Stimulated activated CD8-positive, alpha-beta memory T cell treated with anti-CD3 and anti-CD28 coated beads, Interleukin-12 subunit alpha, Interleukin-12 subunit beta, amount 100 ng/mL, for 24 hours (primary cell): ENCODE data around the gene PDCL2.
"Not testable (repeated sequence)": the region's sequence is repeated elsewhere in the genome, so short reads cannot be mapped to it uniquely, and the experiment has no call there.

Experiments
- DNase-seq: peaks from one replicate; pipeline ENCODE4 v3.0.0-alpha.2; 2020; ENCODE audit errors: extremely low read depth

Gene PDCL2

GRCh38 chr4:55588160-55588559 is 3.9 kb downstream of the PDCL2 start:
- DNase-seq: no peak

DNA sequence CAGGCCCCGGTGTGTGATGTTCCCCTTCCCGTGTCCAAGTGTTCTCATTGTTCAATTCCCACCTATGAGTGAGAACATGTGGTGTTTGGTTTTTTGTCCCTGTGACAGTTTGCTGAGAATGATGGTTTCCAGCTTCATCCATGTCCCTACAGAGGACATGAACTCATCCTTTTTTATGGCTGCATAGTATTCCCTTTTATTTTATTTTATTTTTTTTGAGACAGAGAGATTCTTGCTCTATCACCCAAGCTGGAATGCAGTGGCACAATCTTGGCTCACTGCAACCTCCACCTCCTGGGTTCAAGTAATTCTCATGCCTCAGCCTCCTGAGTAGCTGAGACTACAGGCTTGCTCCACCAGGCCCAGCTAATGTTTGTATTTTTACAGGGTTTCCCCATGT is 9.3 kb downstream of the PDCL2 start:
- DNase-seq: not testable (repeated sequence)

GRCh38 chr4:55578341-55579010 is 13.6 kb downstream of the PDCL2 start:
- DNase-seq: no peak

DNA sequence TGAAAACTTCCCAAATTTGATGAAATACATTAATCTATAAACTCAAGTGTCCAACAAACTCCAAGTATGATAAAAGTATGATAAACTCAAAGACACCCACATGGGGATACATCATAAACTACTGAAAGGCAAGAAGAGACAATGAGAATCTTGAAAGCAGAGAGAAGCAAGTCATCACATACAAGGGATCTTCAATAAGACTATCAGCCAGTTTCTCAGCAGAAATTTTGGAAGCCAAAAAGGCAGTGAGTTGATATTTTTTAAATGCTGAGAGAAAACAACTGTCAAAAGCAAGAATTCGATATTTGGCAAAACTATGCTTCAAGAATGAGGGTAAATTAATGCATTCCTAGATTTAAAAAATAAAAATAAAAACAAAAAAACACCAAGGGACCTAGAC is 16.5 kb downstream of the PDCL2 start:
- no peak for DNase-seq

- DNase-seq: no peak
Measured at GRCh38 chr4:55574252-55574651, 17.8 kb downstream of the PDCL2 start.

DNA sequence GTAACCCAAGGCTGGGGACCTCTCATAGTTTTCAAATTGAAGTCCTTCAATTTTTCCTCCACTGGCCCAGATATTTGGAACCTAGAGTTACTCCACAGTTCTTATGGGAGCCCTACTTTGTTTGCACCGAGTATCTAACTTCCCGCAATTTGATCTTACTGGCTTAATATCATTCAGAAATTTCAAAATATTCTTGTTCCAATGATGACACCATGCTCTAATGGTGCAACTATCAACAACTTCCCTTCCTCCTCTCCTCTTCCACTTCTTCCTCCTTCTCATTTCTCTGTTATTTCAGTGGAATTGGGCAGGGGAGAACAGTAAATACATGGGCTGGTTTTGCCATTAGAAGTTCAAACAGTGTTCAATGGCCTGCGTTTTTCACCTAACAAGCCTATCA is 20.2 kb downstream of the PDCL2 start:
- no peak for DNase-seq

- no peak for DNase-seq
Measured at GRCh38 chr4:55568905-55569504, 23.0 kb downstream of the PDCL2 start.

GRCh38 chr4:55561889-55562288 is 30.2 kb downstream of the PDCL2 start:
- DNase-seq: no peak

DNA sequence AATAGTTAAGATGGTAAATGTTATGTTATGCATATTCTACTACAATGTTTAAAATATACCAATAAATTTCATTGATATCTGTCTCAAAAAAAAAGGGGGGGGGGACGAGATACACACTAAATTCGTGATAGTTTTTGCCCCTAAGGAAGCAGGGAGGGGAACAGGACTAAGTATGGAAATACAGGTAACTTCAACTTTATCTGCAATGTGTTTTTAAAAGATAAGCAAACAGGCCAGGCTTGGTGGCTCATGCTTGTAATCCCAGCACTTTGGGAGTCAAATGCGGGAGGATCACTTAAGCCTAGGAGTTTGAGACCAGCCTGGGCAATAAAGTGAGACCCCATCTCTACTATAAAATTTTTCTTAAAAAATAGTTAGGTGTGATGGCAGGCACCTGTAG is 31.9 kb downstream of the PDCL2 start:
- DNase-seq: no peak

GRCh38 chr4:55554453-55555030 is 37.5 kb downstream of the PDCL2 start:
- no peak for DNase-seq

DNA sequence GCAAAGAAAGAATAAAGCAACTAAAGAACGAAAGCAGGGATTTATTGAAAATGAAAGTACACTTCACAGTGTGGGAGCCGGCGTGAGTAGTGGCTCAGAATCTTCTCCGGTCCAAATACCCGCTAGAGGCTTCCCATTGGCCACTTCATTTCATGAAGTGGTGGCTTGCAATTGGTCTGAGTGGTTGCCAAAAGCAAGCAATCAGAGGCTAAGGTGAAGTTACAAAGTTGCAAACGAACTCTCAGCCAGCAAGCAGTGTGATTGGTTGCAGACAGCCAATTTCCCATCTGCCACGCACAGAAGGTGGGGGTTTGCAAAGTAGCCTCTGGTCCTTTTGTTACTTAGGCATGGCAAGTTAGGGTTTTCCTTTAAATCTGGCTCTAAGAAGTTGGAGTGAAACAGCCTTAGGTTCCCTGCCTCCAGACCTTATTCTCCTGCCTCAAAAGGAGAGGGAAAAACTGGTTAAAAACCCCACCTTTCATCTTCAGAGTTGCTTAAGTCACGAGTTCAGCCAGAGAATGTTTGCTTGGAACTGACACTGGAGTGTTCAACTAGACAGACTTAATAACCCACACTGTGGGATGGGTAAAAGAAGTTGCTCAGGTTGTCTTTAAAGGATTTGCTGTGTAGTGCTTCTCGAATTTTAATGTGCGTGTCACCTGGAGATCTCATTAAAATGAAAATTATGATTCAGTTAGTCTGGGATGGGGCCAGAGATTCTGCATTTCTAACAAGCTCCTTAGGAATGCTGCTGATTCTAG is 38.4 kb downstream of the PDCL2 start:
- no peak for DNase-seq

GRCh38 chr4:55551964-55552363 is 40.1 kb downstream of the PDCL2 start:
- DNase-seq: not testable (repeated sequence)

DNA sequence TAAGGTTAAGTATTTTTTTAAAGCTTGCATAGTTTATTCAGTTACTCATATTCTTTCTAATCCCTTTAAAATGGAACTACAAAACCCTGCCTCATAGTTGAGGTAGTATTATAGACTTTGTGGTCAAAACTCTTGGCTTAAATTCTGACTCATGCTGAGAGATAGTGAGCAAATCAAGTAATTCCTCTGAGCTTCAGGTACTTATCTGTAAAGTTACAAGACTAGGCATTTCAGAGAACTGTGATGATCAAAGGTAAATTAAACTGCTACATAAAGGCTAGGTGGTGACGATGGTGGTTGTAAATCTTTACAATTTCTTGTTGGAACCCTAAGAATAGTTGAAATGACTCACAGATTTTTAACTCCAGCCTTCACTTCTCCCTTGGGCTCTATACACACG is 42.2 kb downstream of the PDCL2 start:
- DNase-seq: no peak

DNA sequence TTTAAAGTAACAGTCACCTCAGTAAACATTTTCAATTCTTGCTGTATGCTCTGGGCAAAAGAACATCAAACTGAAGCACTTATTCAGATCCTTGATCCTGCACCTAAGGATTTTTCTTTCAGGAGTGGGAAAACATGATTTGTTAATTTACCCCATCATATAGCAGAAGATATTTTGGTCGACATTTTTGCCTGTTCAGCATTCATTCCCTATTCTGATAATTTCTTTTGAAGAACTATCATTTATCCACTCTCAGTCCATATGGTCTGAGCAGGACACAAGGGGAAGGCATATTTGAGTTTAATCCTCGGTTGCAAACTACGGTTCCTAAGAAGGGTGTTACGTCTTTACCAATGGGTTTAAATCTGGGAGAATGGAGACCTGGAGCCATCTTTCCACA is 44.1 kb downstream of the PDCL2 start:
- no peak for DNase-seq

- DNase-seq: no peak
Measured at GRCh38 chr4:55547466-55547770, 44.6 kb downstream of the PDCL2 start.

DNA sequence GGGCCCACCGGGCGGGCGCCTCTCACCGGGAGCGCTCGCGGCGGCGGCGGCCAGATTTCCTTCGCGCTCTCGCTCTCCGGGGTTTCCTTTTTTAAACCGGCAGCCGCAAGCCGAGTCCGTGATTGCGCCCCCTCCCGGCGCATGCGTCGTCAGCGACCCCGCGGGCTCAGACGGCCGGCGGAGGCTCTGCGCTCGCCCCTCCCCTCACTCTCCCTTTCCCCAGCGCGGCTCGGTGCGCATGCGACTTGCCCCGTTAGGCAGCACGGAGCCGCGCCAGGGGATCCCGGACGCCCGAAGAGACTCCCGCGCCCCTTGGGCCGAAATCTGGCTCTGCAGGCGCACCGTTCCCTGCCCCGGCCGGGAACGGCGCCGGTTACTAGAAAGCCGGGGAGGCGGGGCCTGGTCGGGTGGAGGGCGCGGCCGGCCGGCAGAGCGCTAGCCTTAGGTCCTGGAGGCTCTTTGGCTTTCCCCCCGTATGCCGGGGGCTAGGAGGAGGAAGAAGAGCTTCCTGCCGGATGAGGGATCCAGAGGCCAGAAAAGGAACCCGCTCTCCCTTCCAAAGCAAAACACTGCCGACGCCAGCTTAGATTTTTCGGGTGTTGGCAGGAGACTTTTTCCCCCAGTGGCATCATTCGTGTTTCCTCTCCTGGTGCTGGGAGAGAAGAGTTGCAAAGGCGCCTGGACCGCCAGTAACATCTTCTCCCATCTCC is 45.1 kb downstream of the PDCL2 start, which contains the start of gene CLOCK:
TSS of gene CLOCK (minus strand) at position 154 of the 710 bp plus-strand sequence. CDS start 64,124 bp downstream, outside the sequence.
- peak; percentile 67 for DNase-seq

- DNase-seq: no peak
Measured at GRCh38 chr4:55546506-55546755, 45.6 kb downstream of the PDCL2 start.

DNA sequence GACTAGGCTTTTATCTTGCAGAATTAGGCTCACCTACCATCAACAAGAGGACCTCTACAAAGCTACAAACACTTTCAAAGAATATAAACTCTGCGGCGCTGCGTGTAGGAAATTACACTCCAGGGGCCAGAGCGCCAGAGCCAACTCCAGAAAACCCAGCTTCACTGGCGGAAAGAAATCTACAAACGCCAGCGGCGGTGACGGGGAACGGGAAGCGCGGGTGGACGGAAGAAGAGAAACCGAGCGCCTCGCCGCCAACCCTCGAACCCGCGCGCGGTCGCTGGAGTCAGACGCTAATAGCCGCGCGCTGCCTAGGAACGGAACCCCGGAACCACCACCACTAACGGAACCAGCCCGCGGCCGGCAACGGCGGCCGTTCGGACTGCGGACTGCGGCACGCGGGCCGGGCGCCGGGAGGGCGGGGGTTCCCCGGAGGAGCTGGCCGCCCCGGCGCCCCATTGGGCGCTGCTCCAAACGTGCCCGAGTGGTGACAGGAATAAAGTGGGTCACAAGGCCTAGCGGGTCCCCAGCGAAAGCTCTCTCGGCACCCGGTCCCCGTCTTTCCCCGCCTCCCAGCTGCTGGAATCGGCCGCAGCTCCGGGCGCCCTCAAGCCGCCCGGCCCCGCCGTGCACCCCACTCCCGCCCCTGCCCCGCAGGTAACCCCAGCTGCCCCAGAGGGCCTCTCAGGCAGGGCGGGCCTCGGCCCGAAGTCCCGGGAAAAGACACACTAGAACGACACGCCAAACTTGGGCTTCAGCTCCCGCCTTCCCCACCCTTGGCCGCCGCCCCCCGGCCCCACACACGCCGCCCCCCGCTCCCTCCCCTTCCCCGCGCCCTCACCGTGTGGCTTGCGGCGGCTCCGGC is 46.2 kb downstream of the PDCL2 start:
- peak; percentile 28 for DNase-seq

- DNase-seq: no peak
Measured at GRCh38 chr4:55545151-55545550, 46.9 kb downstream of the PDCL2 start.

DNA sequence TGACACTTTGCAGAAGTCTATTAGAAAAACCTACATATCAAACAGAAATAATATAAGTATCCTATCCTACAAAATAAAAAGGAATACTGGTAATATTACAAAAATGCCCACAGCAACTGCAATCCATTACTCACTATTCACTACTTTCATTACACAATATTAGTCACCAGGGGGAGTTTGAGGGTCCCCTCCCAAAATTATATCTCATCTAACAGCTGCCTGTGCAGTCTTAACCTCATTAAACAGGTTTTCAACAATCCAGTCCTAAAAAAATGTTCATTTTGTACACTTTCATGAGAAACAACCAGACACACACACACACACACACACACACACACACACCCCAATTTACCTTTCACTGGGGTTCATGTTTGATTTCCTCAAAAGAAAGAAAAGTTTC is 48.2 kb downstream of the PDCL2 start:
- DNase-seq: no peak

GRCh38 chr4:55540271-55540670 is 51.8 kb downstream of the PDCL2 start:
- no peak for DNase-seq
